GM13976 (cell line): ENCODE results near the gene CATSPERZ.

Experiments
- DNase-seq: peaks from one replicate; pipeline ENCODE4 v3.0.0; 2012; ENCODE audit warnings: low spot score
- in situ Hi-C: fragments of 300-500 bp; cut with MboI; formaldehyde crosslinking; loops from one replicate; pipeline ENCODE4 v1.12.0; 2022; ENCODE audit warnings: low sequenced_read_pairs, mixed read lengths, inconsistent platforms; ENCODE audit not compliant: unreplicated experiment
- TF ChIP-seq, protein P1 (sequence below): IDR thresholded peaks from 2 replicates; pipeline ENCODE4 v1.5.1; 2012; ENCODE audit warnings: borderline replicate concordance, mild to moderate bottlenecking; ENCODE audit not compliant: insufficient read depth; ENCODE audit errors: extremely low read depth, missing control alignments, control extremely low read depth

Gene CATSPERZ

DNA sequence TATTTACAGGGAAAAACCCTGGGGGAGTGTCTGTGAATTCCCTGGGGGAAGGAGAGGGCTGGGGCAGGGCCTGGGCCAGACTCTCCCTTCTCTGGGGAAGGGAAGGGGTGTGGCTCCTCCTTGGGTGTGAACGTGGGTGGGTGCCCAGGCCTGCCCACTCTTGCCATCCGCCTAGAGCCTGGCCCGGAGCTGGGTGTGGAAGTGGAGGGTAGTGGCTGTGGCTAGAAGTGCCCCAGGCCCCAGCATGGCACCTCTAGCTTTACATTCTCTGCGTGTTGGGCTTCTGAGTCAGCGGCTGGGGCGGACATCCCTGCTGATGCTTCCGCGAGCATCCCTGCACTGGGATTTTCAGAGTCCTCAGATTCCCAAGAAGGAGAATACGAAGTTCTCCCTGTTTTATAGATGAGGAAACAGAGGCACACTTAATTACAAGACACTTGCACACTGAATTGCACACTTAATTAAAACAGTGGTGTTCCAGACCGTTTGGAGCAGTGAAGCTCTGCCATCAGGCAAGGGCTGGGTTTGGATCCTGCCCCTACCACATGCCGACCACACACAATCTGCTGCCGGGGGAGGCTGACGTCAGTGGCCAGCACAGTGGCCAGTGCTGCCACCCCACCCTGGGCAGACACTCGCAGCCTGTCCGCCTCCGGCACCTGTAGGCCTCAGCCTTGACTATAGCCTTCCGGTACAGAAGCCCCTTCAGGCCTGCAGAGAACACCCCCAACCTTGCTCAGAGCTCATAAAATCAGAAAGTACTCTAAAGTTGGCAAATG is 23.3 kb upstream of the CATSPERZ start:
- TF ChIP-seq, protein P1, sequence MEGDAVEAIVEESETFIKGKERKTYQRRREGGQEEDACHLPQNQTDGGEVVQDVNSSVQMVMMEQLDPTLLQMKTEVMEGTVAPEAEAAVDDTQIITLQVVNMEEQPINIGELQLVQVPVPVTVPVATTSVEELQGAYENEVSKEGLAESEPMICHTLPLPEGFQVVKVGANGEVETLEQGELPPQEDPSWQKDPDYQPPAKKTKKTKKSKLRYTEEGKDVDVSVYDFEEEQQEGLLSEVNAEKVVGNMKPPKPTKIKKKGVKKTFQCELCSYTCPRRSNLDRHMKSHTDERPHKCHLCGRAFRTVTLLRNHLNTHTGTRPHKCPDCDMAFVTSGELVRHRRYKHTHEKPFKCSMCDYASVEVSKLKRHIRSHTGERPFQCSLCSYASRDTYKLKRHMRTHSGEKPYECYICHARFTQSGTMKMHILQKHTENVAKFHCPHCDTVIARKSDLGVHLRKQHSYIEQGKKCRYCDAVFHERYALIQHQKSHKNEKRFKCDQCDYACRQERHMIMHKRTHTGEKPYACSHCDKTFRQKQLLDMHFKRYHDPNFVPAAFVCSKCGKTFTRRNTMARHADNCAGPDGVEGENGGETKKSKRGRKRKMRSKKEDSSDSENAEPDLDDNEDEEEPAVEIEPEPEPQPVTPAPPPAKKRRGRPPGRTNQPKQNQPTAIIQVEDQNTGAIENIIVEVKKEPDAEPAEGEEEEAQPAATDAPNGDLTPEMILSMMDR: no peak
- in situ Hi-C loops: loop anchor here (25.0 kb wide), 1 partner anchor 290 kb away; the partner anchor contains the start of gene OTUB1
- DNase-seq: no peak

DNA sequence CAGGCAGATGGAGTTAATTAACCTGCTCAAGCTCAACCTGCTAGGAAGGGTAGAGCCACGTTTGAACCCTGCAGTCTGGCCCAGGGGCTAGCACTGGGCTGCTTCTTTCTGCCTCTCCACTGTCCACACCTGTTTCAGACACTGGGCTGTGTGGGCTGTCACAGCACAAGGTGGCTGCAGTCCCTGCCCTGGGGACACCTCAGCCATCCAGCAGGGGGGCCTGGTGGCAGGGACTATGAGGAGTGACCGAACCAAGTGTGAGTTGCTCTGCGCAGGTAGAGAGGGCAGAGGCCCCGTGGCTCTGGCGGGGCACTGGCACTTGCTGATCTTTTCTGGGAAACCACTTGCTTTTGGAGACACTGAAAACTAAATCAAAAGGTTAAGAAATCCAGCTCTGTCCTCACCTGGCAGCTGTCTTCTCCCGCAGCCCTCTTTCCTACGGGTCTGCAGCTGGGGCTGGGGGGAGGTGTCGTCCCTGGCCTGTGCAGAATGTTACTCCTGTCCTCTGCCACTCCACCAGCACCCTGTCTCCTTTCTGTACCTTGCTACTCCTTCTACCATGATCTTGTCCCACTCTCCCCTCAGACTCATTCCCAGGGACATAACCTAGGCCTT is 21.5 kb upstream of the CATSPERZ start:
- TF ChIP-seq, protein P1: no peak
- DNase-seq: no peak
- in situ Hi-C loops: loop anchor here (25.0 kb wide), 1 partner anchor 291 kb away; the partner anchor contains the start of gene OTUB1

DNA sequence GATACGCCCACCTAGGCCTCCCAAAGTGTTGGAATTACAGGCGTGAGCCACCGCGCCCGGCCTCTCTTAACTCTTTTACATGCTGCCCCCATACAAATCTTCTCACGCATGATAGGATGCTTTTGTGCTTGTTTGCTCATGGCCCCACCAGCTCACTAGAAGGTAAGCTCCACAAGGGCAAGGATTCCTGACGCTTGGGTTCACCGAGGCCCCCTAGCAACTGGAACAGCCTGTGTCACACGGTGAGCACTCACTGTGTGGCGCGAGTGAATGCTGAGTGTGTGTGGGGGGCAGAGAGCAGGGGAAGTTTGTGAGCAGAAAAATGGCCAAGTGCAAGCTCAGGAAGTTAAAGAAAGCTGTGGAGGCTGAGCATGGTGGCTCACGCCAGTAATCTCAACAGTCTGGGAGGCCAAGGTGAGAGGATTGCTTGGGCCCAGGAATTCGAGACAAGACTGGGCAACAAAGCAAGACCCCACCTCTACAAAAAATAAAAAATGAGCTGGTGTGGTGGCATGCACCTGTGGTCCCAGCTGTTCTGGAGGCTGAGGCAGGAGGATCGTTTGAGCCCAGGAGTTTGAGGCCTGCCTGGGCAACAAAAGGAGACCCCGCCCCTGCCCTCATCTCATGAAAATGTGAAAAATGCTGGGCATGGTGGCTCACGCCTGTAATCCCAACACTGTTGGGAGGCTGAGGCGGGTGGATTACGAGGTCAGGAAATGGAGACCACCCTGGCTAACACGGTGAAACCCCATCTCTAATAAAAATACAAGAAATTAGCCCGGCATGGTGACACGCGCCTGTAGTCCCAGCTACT is 18.0 kb upstream of the CATSPERZ start:
- in situ Hi-C loops: loop anchor here (25.0 kb wide), 1 partner anchor 295 kb away; the partner anchor contains the start of gene OTUB1
- DNase-seq: no peak
- TF ChIP-seq, protein P1: no peak

DNA sequence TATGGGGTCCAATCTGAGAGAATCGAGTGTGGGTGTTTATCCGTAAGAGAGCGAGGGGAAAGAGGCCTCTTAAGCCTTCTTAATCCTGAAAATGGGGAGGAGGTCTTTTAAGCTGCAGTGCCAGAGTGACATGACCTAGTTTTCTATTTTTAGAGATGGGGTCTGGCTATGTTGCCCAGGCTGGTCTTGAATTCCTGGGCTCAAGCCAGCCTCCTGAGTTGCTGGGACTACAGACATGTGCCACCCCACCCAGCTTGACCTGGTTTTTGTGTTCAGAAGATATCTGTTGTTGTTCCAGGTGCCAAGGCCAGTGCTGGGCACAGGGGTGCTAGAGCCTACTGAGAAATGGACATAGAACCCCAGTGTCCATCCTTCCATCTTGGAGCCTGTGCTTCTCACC is 17.1 kb upstream of the CATSPERZ start:
- DNase-seq: no peak
- TF ChIP-seq, protein P1: no peak
- in situ Hi-C loops: loop anchor here (25.0 kb wide), 1 partner anchor 296 kb away; the partner anchor contains the start of gene OTUB1

DNA sequence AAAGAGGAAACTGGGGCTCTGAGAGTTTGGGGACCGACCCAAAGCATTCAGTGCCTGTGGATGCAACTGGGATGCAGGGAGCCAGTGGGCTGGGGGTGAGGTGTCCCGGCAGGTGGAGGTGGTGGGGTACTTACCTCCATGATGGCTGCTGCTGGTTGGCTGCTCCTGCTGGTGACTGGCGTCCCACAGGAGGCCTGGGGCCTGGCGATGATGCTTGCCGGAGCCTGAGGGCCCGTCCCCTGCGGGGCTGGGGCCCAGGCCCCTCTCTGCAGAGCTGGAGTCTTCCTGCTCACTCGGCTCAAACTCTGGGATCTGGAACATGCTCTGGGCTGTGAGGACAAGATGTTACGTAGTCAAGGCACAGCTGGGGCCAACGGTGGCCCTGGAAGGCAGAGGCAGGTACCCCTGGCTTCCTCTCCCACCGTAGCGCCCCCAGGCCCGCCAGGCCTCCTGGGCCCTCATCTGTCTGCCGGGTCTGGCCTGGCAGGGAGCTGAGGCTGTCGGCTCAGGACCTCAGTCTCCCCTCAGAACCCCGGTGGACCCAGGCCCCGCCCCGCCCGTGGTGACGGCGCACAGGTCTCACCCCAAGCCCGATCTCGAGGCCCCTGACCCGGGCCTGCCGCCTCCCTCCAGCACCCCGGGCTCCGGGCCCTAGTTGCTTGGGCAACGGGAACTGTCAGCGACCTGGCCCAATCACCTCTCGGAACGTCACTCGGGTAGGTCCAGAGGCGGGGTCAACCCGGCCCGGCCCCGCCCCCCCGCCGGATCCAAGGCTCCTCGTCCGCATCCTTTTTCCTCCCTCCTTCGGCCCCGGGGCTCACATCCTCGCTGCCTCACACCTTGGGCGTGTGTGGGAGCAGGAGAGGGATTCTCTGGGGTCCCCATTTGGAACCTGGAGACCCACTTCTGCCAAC is 15.9 kb upstream of the CATSPERZ start, which contains the start of gene BAD:
Gene BAD (minus strand): TSS at position 618 of the 914 bp plus-strand sequence. CDS start 297 bp downstream, at position 321.
- TF ChIP-seq, protein P1: no peak
- peak; percentile 99 for DNase-seq
- in situ Hi-C loops: loop anchor here (25.0 kb wide), 1 partner anchor 297 kb away; the partner anchor contains the start of gene OTUB1
